Esophagus squamous epithelium (tissue), 4 donors: ENCODE results near the gene COX19.
"Not testable (repeated sequence)": the region's sequence is repeated elsewhere in the genome, so short reads cannot be mapped to it uniquely, and the experiment has no call there.

Experiments used
- CTCF ChIP-seq, 6 experiments: fragments of 450-650 bp in 4 of 6; fragments of 200-600 bp in 2 of 6; sonication (generic) in 2 of 6; IDR thresholded peaks; one replicate each; pipeline ENCODE4 v1.5.1; 2016 to 2019; ENCODE audit warnings: antibody characterized with exemption in 6 of 6, mild to moderate bottlenecking in 4 of 6, moderate library complexity in 4 of 6
- POLR2A ChIP-seq, 4 donors: fragments of 450-650 bp; IDR thresholded peaks; one replicate each; pipeline ENCODE4 v1.6.1; 2017; ENCODE audit warnings: antibody characterized with exemption in 4 of 4, mild to moderate bottlenecking in 4 of 4, moderate library complexity in 3 of 4

GRCh38 chr7:1002026-1002425 lies 26.7 kb upstream of the COX19 start:
- not testable (repeated sequence) for TF ChIP-seq CTCF, POLR2A (IDR thresholded peaks at IDR 0.05)
